Measurements from ENCODE around the gene SMC5.

DNA sequence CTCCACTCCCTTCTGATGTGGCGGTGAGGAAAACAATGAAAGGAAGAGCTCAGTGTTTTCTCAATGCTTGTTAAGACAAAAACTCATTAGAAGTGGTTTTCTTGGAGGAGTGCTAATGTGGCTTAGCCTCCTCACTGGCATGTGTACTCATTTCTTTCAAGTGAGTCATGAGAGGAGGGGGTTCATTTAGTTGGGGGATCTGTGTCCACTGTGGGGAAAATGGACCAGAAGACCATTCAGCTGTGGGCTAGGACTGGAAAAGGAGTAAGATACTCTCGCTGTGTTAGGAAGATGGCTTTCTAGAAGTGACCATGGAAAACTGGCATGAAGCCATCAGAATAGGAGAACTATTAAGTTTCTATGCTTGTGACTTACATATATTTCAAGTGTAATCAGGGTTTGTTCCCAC is 132.2 kb downstream of the SMC5 start:
- TF ChIP-seq, protein P1, sequence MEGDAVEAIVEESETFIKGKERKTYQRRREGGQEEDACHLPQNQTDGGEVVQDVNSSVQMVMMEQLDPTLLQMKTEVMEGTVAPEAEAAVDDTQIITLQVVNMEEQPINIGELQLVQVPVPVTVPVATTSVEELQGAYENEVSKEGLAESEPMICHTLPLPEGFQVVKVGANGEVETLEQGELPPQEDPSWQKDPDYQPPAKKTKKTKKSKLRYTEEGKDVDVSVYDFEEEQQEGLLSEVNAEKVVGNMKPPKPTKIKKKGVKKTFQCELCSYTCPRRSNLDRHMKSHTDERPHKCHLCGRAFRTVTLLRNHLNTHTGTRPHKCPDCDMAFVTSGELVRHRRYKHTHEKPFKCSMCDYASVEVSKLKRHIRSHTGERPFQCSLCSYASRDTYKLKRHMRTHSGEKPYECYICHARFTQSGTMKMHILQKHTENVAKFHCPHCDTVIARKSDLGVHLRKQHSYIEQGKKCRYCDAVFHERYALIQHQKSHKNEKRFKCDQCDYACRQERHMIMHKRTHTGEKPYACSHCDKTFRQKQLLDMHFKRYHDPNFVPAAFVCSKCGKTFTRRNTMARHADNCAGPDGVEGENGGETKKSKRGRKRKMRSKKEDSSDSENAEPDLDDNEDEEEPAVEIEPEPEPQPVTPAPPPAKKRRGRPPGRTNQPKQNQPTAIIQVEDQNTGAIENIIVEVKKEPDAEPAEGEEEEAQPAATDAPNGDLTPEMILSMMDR (IDR thresholded peaks at IDR 0.05): no peak
- TF ChIP-seq ZFX (IDR thresholded peaks at IDR 0.05; ENCODE audit: borderline replicate concordance): no peak

All from 22Rv1 (cell line).